GM19099 (cell line): ENCODE measurements around the gene TRPM8.

Experiments used
- POLR2A ChIP-seq: IDR thresholded peaks from 3 replicates; pipeline ENCODE4 v1.6.1; 2011; ENCODE audit warnings: low read depth; ENCODE audit not compliant: insufficient read length; ENCODE audit errors: extremely low read depth

The TRPM8 gene

DNA sequence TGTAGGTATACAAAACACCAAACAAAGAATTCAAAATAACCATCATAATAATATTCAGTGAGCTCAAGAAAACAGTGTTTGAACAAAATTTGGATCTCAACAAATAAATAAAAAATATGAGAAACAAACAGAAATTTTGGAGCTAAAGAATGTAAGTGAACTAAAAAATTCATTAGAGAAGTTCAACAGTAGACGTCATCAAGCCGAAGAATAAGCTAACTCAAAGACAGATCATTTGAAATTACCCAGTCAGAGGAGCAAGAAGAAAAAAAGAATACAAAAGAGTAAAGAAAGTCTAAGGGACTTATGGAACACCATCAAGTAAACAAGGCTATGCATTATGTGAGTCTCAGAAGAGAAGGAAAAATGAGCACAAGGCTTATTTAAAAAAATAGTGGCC, 116.7 kb downstream of the TRPM8 start:
- TF ChIP-seq POLR2A = no peak

DNA sequence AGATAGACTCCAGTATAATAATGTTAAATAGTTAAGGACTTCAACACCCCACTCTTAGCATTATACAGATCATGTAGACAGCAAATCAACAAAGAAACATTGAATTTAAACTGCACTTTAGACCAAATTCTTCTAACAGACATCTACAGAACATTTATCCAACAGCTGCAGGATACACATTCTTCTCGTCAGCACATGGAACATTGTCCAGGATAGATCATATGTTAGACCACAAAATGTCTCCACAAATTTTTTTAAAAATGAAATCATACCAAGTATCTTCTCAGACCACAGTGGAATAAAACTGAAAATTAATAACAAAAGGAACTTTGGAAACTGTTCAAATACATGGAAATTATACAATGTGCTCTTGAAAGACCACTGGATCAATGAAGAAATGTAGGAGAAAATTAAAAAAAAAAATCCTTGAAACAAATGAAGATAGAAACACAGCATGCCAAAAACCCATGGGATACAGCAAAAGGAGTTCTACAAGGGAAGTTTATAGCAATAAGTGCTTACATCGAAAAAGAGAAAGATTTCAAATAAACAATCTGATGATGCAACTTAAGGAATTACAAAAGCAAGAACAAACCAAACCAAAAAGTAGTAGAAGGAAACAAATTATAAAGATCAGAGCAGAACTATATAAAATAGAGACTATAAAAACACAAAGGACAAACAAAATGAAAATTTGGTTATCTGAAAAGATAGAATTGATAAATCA, 121.1 kb downstream of the TRPM8 start:
- TF ChIP-seq POLR2A = no peak

DNA sequence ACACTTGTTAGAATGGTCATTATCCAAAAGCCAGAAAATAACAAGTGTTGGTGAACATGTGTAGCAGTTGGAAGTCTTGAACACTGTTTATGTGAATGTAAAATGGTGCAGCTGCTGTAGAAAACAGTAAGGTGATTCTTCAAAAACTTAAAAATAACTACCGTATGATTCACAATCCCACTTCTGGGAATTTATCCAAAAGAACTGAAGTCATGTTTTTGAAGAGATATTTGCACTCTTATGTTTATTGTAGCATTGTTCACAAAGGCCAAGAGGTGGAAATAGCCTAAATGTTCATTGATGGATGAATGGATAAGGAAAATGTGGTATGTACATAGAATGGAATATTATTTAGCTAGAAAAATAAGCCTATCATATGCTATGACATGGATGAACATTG, 127.0 kb downstream of the TRPM8 start:
- no peak for TF ChIP-seq POLR2A

DNA sequence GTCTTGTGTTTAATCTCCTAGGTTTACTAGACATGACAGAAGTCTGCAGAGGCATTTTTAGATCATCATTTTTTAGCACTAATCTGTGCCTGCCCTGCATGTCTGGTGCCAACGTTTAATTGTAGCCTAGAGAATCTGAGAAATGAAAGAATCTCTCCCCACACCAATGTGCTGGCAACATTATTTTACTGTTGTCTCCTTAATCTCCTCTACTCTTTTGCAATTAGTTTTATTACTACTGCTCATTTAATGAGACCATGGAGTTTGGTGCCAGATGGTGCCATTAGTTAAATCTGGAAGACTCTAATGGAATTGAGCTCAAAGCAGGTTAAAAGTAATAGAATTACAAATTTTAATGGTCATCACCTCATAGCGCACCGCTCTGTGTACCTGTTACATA, 129.3 kb downstream of the TRPM8 start:
- no peak for TF ChIP-seq POLR2A

DNA sequence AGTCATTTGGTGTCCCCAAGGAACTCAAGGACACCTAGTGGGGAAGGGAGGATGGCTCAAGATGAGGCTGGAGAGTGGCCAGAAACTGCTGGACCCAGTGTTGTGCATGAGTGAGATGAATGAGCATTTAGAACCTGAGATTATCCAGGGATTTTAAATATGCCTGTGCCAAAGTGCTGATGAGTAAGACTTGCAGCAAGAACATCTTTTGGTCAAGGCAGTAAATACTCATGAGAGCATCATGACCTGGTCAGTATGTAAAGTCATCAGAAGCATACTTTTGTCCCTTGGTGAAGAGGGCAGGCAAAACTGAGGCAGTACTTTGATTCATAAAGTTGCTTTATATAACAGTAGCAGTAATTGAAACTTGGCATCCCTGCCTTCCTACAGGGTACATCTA, 130.2 kb downstream of the TRPM8 start:
- TF ChIP-seq POLR2A = no peak

DNA sequence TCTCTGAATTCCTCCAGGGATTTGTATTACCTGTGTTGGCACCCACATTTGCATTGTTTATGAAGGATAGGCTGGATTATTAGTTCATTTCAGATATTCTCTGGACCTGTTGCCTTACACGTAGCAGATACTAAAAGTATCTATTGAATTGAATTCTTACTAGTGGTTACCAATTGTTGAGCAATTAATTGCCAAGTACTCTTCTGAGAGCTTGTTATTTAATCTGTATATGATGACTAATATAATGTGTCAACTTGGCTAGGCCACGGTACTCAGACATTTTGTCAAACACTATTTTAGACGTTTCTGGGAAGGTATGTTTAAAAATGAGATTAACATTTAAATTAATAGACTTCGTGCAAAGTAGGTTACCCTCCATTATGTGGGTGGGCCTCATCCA, 130.9 kb downstream of the TRPM8 start:
- no peak for TF ChIP-seq POLR2A

DNA sequence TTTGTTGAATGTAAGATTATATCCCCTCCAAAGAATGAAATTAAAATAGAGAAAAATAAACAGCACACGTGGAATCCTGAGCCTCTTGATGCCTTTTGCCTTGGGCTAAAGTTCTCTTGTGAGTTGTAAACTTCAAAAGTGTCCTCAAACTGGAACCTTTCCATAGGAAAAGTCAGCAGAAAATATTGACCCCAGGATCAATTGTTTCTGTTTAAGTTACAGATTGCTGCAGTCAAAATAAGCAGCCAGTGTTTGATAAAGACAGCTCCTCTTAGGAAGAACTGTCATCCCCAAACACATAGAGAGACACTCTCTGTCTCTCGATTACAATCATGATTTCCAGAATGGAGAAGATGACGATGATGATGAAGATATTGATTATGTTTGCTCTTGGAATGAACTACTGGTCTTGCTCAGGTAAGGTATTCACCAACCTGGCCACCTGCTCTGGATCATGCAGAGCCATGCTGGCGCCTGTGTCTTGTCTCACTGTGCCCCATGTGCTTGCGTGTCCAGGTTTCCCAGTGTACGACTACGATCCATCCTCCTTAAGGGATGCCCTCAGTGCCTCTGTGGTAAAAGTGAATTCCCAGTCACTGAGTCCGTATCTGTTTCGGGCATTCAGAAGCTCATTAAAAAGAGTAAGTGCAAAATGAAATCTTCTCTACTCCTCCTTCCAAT, 133.4 kb downstream of the TRPM8 start, which contains the start of gene SPP2:
TSS of gene SPP2 (plus strand) at position 248 of the 681 bp plus-strand sequence. CDS start at position 333, 85 bp downstream.
- TF ChIP-seq POLR2A = no peak

DNA sequence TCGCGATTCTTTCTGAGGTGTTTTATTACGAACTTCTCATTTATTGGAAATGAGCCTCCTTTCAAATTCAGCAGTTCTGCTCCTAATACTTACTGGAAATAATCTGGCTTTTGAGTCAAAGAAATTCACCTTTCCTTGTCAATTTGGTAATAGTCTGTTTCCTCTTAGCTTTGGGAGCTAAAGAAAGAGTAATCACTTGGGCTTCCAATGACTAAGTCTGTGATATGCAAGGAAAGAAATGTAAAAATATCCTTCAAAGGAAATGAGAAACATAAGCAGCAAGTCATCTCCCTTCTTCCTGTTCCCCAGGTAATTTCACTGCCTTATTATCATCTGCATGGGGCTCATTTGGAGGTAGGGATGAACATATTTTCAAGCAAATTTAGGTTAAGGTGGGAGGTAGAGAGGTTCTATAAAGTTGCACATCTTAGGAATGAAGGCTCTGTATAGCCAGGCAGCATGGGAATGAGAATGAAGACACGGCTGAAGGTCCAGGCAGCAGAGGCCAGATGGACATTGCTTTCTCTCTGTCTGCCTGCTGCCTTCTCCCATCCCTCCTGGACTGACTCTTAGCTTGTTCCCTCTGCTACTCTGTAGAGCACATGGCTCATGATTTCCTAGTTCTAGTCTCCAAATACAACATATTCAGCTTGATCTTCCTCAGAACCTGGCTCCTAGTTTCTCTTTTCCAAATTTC, 134.3 kb downstream of the TRPM8 start:
- TF ChIP-seq POLR2A = no peak

DNA sequence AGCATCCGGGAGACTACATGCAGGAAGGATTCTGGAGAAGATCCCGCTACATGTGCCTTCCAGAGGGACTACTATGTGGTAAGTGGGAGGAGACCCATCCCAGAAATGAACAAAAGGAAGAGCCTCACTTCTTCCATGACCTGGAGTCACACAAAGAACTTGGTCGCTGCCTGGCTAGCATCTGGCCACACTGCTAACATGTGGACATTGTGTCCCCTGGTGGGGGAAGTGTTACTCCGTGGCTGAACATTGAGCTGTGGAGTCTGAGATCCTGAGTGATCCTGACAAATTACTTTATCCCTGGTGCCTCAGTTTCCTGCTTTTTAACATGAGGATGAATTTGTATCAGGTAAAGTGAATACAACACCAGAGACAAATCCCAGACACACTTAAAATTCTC, 141.7 kb downstream of the TRPM8 start:
- no peak for TF ChIP-seq POLR2A

DNA sequence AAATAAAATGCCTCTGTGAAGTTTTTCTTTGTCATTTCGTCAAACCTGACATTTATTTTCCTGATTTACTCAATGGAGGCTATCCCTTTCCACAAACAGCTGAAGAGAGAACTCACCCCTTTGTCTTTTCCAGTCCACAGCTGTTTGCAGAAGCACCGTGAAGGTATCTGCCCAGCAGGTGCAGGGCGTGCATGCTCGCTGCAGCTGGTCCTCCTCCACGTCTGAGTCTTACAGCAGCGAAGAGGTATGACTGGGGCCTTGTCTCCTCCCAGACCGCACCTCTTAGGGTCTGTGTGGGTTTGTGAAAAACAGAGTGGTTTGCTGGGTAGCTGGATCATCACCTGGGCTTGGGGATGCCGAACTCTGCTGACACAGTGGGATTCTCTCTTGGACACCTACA, 143.1 kb downstream of the TRPM8 start:
- TF ChIP-seq POLR2A = no peak

DNA sequence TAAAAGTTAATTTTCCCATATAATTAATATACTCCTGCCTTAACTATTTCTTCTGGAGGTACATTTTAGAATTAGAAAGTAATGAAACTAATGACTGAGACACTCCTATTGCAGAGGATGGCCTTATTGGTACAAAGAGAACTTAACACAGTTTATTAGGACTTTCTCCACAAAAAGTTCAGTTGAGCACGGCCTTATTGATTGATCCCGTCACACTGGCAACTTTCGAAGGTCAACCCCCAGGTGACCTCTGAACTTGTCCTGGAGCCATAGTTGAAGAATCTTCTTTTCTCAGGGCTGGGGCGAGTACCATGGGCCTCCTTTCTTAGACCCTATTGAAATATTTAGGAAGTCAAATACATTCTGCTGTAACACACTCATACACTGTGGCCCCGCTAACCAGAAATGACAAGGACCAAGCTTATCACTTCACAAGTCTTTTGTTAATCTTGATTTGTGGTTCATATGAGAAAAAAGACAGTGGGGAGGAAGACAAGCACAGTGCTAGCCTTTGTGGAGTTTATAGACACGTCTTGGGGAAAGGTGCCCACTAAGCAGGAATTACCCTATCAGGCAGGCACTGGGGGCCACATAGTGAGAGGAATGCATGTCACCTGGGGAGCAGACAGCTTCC, 144.6 kb downstream of the TRPM8 start:
- no peak for TF ChIP-seq POLR2A

DNA sequence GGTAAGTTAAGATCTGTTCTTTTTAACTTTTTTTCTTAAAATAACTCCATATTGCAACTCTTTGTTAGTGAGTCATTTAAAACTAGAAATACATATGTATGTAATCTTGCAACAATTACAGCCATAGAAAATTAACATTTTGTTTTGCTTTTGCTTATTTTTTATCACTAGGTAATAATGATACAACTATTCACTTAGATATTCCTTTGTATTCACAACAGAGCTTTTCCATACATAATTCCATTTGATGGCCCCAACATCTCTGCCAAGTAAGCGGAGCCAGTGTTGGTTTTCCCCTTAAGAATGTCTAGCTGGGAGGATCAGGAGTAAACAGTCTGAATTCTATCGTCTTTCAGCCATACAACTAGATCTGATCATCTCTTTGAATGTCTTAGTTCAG, 149.4 kb downstream of the TRPM8 start:
- no peak for TF ChIP-seq POLR2A
